MM.1S (cell line): ENCODE results near the gene OPRM1.

Source experiments
- CTCF ChIP-seq: fragments of 300-600 bp; sonication (generic); IDR thresholded peaks from 2 replicates; pipeline ENCODE4 v1.5.1; 2016; ENCODE audit warnings: antibody characterized with exemption, low read length, mixed read lengths
- EZH2 ChIP-seq: fragments of 300-600 bp; sonication (generic); optimal IDR thresholded peaks from 2 replicates; pipeline ENCODE3; 2017; ENCODE audit warnings: low read depth, mild to moderate bottlenecking, antibody characterized with exemption, low read length, mixed read lengths
- EZH2phosphoT487 ChIP-seq: fragments of 300-600 bp; sonication (generic); IDR thresholded peaks from 2 replicates; pipeline ENCODE4 v1.6.1; 2018; ENCODE audit warnings: antibody characterized with exemption, low read length

GRCh38 chr6:154157082-154157481, 118.0 kb downstream of the OPRM1 start:
- no peak for TF ChIP-seq CTCF
- TF ChIP-seq EZH2: no peak
- TF ChIP-seq EZH2phosphoT487: no peak
